H1 (cell line): Measurements from ENCODE around the gene VGLL2. TPM values are rescaled to one million over a fixed set of nuclear protein-coding genes. Genes with fewer than 3 reads are reported as not detected.

Source experiments
- CTCF ChIA-PET: fragments of 300-600 bp; sonication (Branson Sonifier 250); formaldehyde crosslinking; loops from one replicate; lab custom pipeline; 2021; ENCODE audit not compliant: partially characterized antibody; lab: Charles Lee
- POLR2A ChIA-PET: fragments of 300-600 bp; sonication (Branson Sonifier 250); formaldehyde crosslinking; loops from one replicate; lab custom pipeline; 2021; ENCODE audit warnings: inconsistent platforms; ENCODE audit not compliant: partially characterized antibody; lab: Charles Lee
- DNase-seq, 2 experiments: peaks; one replicate each; pipeline versions ENCODE4 v3.0.0 to v3.0.0-alpha.2; 2010 to 2022; ENCODE audit warnings: low spot score in 2 of 2, low read depth in 1 of 2, mixed read lengths in 1 of 2
- FAIRE-seq: peaks from 2 replicates; lab custom pipeline; 2011; peaks lifted over from hg19 to GRCh38; lab: Jason Lieb, UNC
- H2AFZ ChIP-seq: 2 replicates; pipeline ENCODE4 v1.8.1; 2012; ENCODE audit warnings: low read length, inconsistent platforms
- H2AK5ac ChIP-seq: 2 replicates; pipeline ENCODE4 v1.6.1; 2013; ENCODE audit warnings: low read depth, low read length
- H2BK120ac ChIP-seq: replicated peaks from 2 replicates; pipeline ENCODE3; 2013; ENCODE audit warnings: low read depth, low read length, inconsistent platforms
- H2BK12ac ChIP-seq: 2 replicates; pipeline ENCODE4 v1.6.1; 2013; ENCODE audit warnings: low read depth, low read length
- H2BK15ac ChIP-seq: 2 replicates; pipeline ENCODE4 v1.6.1; 2013; ENCODE audit warnings: low read length
- H2BK20ac ChIP-seq: 2 replicates; pipeline ENCODE4 v1.6.1; 2013; ENCODE audit warnings: low read length
- H2BK5ac ChIP-seq: 2 replicates; pipeline ENCODE4 v1.6.1; 2013; ENCODE audit warnings: low read depth, low read length
- H3K14ac ChIP-seq: 2 replicates; pipeline ENCODE4 v1.6.1; 2013; ENCODE audit warnings: inconsistent platforms; ENCODE audit not compliant: insufficient read length
- H3K18ac ChIP-seq: 2 replicates; pipeline ENCODE4 v1.6.1; 2013; ENCODE audit warnings: low read length; ENCODE audit errors: extremely low read depth
- H3K23ac ChIP-seq: 2 replicates; pipeline ENCODE4 v1.6.1; 2013; ENCODE audit warnings: inconsistent platforms; ENCODE audit not compliant: insufficient read length
- H3K23me2 ChIP-seq: 2 replicates; pipeline ENCODE4 v1.6.1; 2013; ENCODE audit warnings: low read depth, low read length
- H3K27ac ChIP-seq: 2 replicates; pipeline ENCODE4 v1.6.1; 2011; ENCODE audit warnings: low read depth, low read length, inconsistent platforms
- H3K27me3 ChIP-seq, 4 experiments: replicated peaks in 1 of 4; 1 replicate in 1 of 4; 2 replicates in 3 of 4; pipeline versions ENCODE4 v1.6.1 to v1.8.1; 2011 to 2013; ENCODE audit warnings: low read length in 3 of 4, mild to moderate bottlenecking in 3 of 4, inconsistent platforms in 2 of 4, mixed read lengths in 2 of 4, moderate library complexity in 1 of 4; ENCODE audit not compliant: control insufficient read depth in 3 of 4, insufficient read depth in 3 of 4; ENCODE audit errors: extremely low read depth in 1 of 4
- H3K36me3 ChIP-seq, 4 experiments: 2 replicates each; pipeline versions ENCODE4 v1.6.1 to v1.8.1; 2011 to 2013; ENCODE audit warnings: mild to moderate bottlenecking in 4 of 4, low read length in 3 of 4, moderate library complexity in 2 of 4, control low read depth in 1 of 4, inconsistent platforms in 1 of 4; ENCODE audit not compliant: insufficient read depth in 4 of 4, control insufficient read depth in 2 of 4
- H3K4ac ChIP-seq: replicated peaks from 2 replicates; pipeline ENCODE3; 2013; ENCODE audit warnings: low read length, low read depth, mixed read lengths, inconsistent platforms; ENCODE audit not compliant: insufficient read length
- H3K4me1 ChIP-seq, 4 experiments: replicated peaks in 1 of 4; 1 replicate in 1 of 4; 2 replicates in 3 of 4; pipeline versions ENCODE4 v1.6.1 to v1.8.1; 2011 to 2013; ENCODE audit warnings: low read length in 3 of 4, inconsistent platforms in 2 of 4, mixed read lengths in 1 of 4; ENCODE audit not compliant: insufficient read depth in 4 of 4, control insufficient read depth in 3 of 4
- H3K4me2 ChIP-seq, 2 experiments: 2 replicates each; pipeline versions ENCODE4 v1.6.1 to v1.8.1; 2011 to 2013; ENCODE audit warnings: low read depth in 2 of 2, low read length in 2 of 2, control low read depth in 1 of 2, inconsistent platforms in 1 of 2, mild to moderate bottlenecking in 1 of 2; ENCODE audit not compliant: insufficient read depth in 1 of 2
- H3K4me3 ChIP-seq, 4 experiments: fragments of 200-600, 300-600 bp in 1 of 4; sonication (generic), shearing (Covaris generic), sonication (Bioruptor Twin) in 1 of 4; 2 replicates each; pipeline versions ENCODE4 v1.5.1 to v1.8.1; 2011 to 2016; ENCODE audit warnings: low read length in 4 of 4, low read depth in 3 of 4, control low read depth in 2 of 4, inconsistent platforms in 2 of 4, mild to moderate bottlenecking in 2 of 4, mixed read lengths in 1 of 4, moderate library complexity in 1 of 4; ENCODE audit not compliant: insufficient read depth in 2 of 4; ENCODE audit errors: extremely low read depth in 1 of 4
- H3K56ac ChIP-seq: replicated peaks from 2 replicates; pipeline ENCODE3; 2013; ENCODE audit warnings: low read depth, mild to moderate bottlenecking, mixed read lengths, low read length, inconsistent platforms; ENCODE audit not compliant: insufficient read length
- H3K79me1 ChIP-seq: 2 replicates; pipeline ENCODE4 v1.6.1; 2013; ENCODE audit warnings: low read depth, low read length, control low read depth
- H3K79me2 ChIP-seq, 2 experiments: 2 replicates each; pipeline versions ENCODE4 v1.6.1 to v1.8.1; 2012 to 2013; ENCODE audit warnings: low read length in 2 of 2, mild to moderate bottlenecking in 2 of 2, inconsistent platforms in 1 of 2; ENCODE audit not compliant: insufficient read depth in 2 of 2, control insufficient read depth in 1 of 2
- H3K9ac ChIP-seq, 4 experiments: replicated peaks in 1 of 4; 1 replicate in 1 of 4; 2 replicates in 3 of 4; pipeline versions ENCODE4 v1.6.1 to v1.8.1; 2011 to 2013; ENCODE audit warnings: low read depth in 3 of 4, low read length in 3 of 4, control low read depth in 2 of 4, mild to moderate bottlenecking in 2 of 4, moderate library complexity in 2 of 4, inconsistent platforms in 1 of 4; ENCODE audit errors: extremely low read depth in 1 of 4
- H3K9me3 ChIP-seq, 2 experiments: 2 replicates each; pipeline versions ENCODE4 v1.6.1 to v1.8.1; 2012 to 2013; ENCODE audit warnings: mild to moderate bottlenecking in 2 of 2, moderate library complexity in 2 of 2, control low read depth in 1 of 2, inconsistent platforms in 1 of 2, low read depth in 1 of 2, low read length in 1 of 2, mixed read lengths in 1 of 2; ENCODE audit not compliant: insufficient read depth in 2 of 2
- H4K20me1 ChIP-seq, 2 experiments: replicated peaks in 1 of 2; 2 replicates each; pipeline versions ENCODE3 to v1.8.1; 2011 to 2013; ENCODE audit warnings: inconsistent platforms in 2 of 2, low read length in 2 of 2, mild to moderate bottlenecking in 1 of 2; ENCODE audit not compliant: insufficient read depth in 2 of 2, control insufficient read depth in 1 of 2
- H4K5ac ChIP-seq: 2 replicates; pipeline ENCODE4 v1.6.1; 2013; ENCODE audit warnings: low read length, low read depth, mixed read lengths, inconsistent platforms; ENCODE audit not compliant: insufficient read length
- H4K8ac ChIP-seq: 2 replicates; pipeline ENCODE4 v1.8.0; 2013; ENCODE audit warnings: mild to moderate bottlenecking, moderate library complexity, low read length, inconsistent platforms; ENCODE audit not compliant: insufficient read depth; ENCODE audit errors: extremely low read depth
- H4K91ac ChIP-seq: replicated peaks from 2 replicates; pipeline ENCODE3; 2013; ENCODE audit warnings: low read length, mixed read lengths, inconsistent platforms; ENCODE audit not compliant: insufficient read length
- ATF2 ChIP-seq: IDR thresholded peaks from 2 replicates; pipeline ENCODE4 v1.6.1; 2012; ENCODE audit warnings: low read length, inconsistent platforms
- BRCA1 ChIP-seq: IDR thresholded peaks from 2 replicates; pipeline ENCODE4 v1.6.1; 2012; ENCODE audit warnings: low read depth, low read length, improper control_type of control experiment
- CTCF ChIP-seq, 3 experiments: IDR thresholded peaks; 1 replicate in 2 of 3; 2 replicates in 1 of 3; pipeline versions ENCODE4 v1.5.1 to v1.6.1; 2011; ENCODE audit warnings: low read length in 3 of 3, mild to moderate bottlenecking in 3 of 3, inconsistent platforms in 2 of 3, low read depth in 1 of 3, moderate library complexity in 1 of 3; ENCODE audit not compliant: insufficient read depth in 1 of 3; ENCODE audit errors: control extremely low read depth in 1 of 3
- EGR1 ChIP-seq: IDR thresholded peaks from 2 replicates; pipeline ENCODE4 v1.6.1; 2011; ENCODE audit warnings: low read depth, low read length, borderline replicate concordance
- KDM4A ChIP-seq: IDR thresholded peaks from one replicate; pipeline ENCODE4 v1.7.1; 2012; ENCODE audit warnings: low read depth, mild to moderate bottlenecking, moderate library complexity, low read length, inconsistent platforms; ENCODE audit not compliant: severe bottlenecking
- NRF1 ChIP-seq: IDR thresholded peaks from 2 replicates; pipeline ENCODE4 v1.6.1; 2011; ENCODE audit warnings: mild to moderate bottlenecking, low read depth, low read length, improper control_type of control experiment
- POLR2AphosphoS5 ChIP-seq: IDR thresholded peaks from 2 replicates; pipeline ENCODE4 v1.6.1; 2011; ENCODE audit warnings: low read depth, low read length
- SUZ12 ChIP-seq: fragments of 200-600 bp; sonication (generic); IDR thresholded peaks from 2 replicates; pipeline ENCODE4 v1.6.1; 2012; ENCODE audit warnings: mild to moderate bottlenecking, inconsistent platforms, low read length, moderate library complexity, mixed read lengths
- YY1 ChIP-seq: IDR thresholded peaks from 2 replicates; pipeline ENCODE4 v1.6.1; 2011; ENCODE audit warnings: low read depth, mild to moderate bottlenecking, low read length
- polyA plus RNA-seq, 7 experiments: library from polyadenylated mRNA; depleted of rRNA in 3 of 7; stranded (reverse) in 5 of 7; unstranded in 2 of 7; fragments of >200 nt in 5 of 7; fragments of 200-250 nt in 2 of 7; gene quantifications; 1 replicate in 5 of 7; 2 replicates in 1 of 7; 4 replicates in 1 of 7; pipeline versions ENCODE4 v1.2.1 to v1.2.3, GENCODE V29; 2011 to 2013; ENCODE audit warnings: missing spikeins in 2 of 7, mixed read lengths in 2 of 7
- total RNA-seq: library from RNA; stranded (reverse); fragmentation: NEBNext Ultra II Directional; extraction: Animal tissue kit (Norgen Biotek cat#: 25700); gene quantifications from 2 replicates; pipeline ENCODE4 v1.2.1, GENCODE V29; 2021
- TF ChIP-seq, protein P1 (sequence below): IDR thresholded peaks from 2 replicates; pipeline ENCODE4 v1.6.1; 2011; ENCODE audit warnings: low read depth, mild to moderate bottlenecking, low read length; ENCODE audit not compliant: insufficient read depth

VGLL2 gene
- total and polyA plus RNA-seq, 2 of the 8 experiments (the other 6 are each of a cell fraction or from before 2014, with no cell fraction given), result not detected

DNA sequence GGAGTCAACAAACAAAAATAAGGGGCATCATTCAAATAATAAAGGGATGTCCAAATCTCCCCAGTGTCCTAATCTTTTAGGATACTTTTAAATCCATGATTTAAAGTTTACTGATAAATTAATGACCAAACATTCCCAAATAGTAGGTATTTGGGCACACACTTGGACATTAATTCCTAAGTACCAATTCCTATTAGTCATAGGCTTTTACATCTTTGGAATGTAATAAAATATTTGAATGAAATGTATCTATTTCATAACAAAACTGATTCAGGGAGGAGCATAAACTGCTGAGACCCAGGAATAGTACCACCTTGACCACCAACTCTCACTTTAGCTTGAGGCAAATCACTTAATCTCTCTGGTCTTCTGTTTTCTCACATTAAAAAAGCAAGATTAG, 44.3 kb downstream of the VGLL2 start:
- no peak overlapping the region for H4K5ac ChIP-seq
- H3K4me1 ChIP-seq, result peaks cover 0 to 3% (median 0%) of the 10 kb centered on the region in 4 experiments; a peak in 1 of 7 replicates
- ChIA-PET POLR2A (no interaction called here), CTCF (interaction anchor here (1.2 to 1.5 kb wide), 2 partner anchors 10 to 50 kb away, joined by 3 to 4 read pairs; no protein-coding TSS in a partner anchor)
- no peak overlapping the region for H3K9ac ChIP-seq
- no peak overlapping the region for H2BK12ac ChIP-seq
- H4K91ac ChIP-seq, result no peak overlapping the region
- no peak overlapping the region for H3K14ac ChIP-seq
- no peaks in the 10 kb centered on the region for H3K9me3 ChIP-seq
- FAIRE-seq (no peak), DNase-seq (no peak)
- H2BK15ac ChIP-seq, result no peak overlapping the region
- no peaks in the 10 kb centered on the region for H3K36me3 ChIP-seq
- H3K23ac ChIP-seq, result no peak overlapping the region
- no peaks in the 10 kb centered on the region for H3K27me3 ChIP-seq
- no peaks in the 10 kb centered on the region for H3K79me1 ChIP-seq
- no peaks in the 10 kb centered on the region for H3K23me2 ChIP-seq
- H2AFZ ChIP-seq, result no peak overlapping the region
- no peak overlapping the region for H3K27ac ChIP-seq
- H3K18ac ChIP-seq, result no peak overlapping the region
- H4K20me1 ChIP-seq, result no peaks in the 10 kb centered on the region
- H2BK5ac ChIP-seq, result no peak overlapping the region
- H4K8ac ChIP-seq, result no peak overlapping the region
- H2AK5ac ChIP-seq, result no peak overlapping the region
- no peak overlapping the region for H3K4me3 ChIP-seq
- H2BK20ac ChIP-seq, result no peak overlapping the region
- H3K79me2 ChIP-seq, result no peaks in the 10 kb centered on the region
- no peak overlapping the region for H3K56ac ChIP-seq
- H3K4ac ChIP-seq, result no peak overlapping the region
- no peak overlapping the region for H2BK120ac ChIP-seq
- H3K4me2 ChIP-seq, result no peak overlapping the region
- TF ChIP-seq CTCF (IDR thresholded peaks at IDR 0.05; ENCODE audit: control extremely low read depth in 1 of 3, insufficient read depth in 1 of 3, low read depth in 1 of 3, low read length in 3 of 3) (no peak), KDM4A (no peak), POLR2AphosphoS5 (no peak), YY1 (no peak), SUZ12 (no peak), ATF2 (no peak), BRCA1 (no peak), NRF1 (no peak), EGR1 (no peak)
- TF ChIP-seq, protein P1, sequence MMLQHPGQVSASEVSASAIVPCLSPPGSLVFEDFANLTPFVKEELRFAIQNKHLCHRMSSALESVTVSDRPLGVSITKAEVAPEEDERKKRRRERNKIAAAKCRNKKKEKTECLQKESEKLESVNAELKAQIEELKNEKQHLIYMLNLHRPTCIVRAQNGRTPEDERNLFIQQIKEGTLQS, result no peak
